K562 (cell line): ENCODE data around the gene RPS10. TPM values are rescaled to one million over a fixed set of nuclear protein-coding genes. Genes with fewer than 3 reads are reported as not detected.
A peak's percentile ranks its signal among the peaks of the same experiment; 100 is the strongest.

Experiments used
- ATAC-seq: fragments of 200-7000 bp; cut with Tn5 transposase; 3 replicates; pipeline ENCODE4 v1.9.1; 2020; ENCODE audit warnings: moderate library complexity
- BruUV-seq: library from RNA; stranded (reverse); fragments of 400-500 nt; replicated peaks from 2 replicates; lab custom pipeline; 2021; lab: Mats Ljungman, UMichigan
- CTCF ChIA-PET: fragments of 300-600 bp; formaldehyde crosslinking; extraction: SDS; loops from one replicate; lab custom pipeline; 2021; ENCODE audit warnings: low intra/inter-chr PET ratio; lab: Yijun Ruan, JAX
- POLR2A ChIA-PET: fragments of 300-600, 350-650 bp; sonication (Branson Sonifier 250); formaldehyde crosslinking; extraction: SDS; loops from one replicate; lab custom pipeline; 2021; ENCODE audit warnings: antibody characterized with exemption, inconsistent platforms; lab: Yijun Ruan, JAX
- DNase-seq, 4 experiments: peaks; one replicate each; pipeline versions ENCODE4 v3.0.0 to v3.0.0-alpha.2; 2011 to 2018; ENCODE audit warnings: low spot score in 3 of 4, mixed read lengths in 3 of 4; ENCODE audit errors: extremely low read depth in 1 of 4
- FAIRE-seq: peaks from 2 replicates; lab custom pipeline; 2011; peaks lifted over from hg19 to GRCh38; lab: Jason Lieb, UNC
- H2AFZ ChIP-seq: 2 replicates; pipeline ENCODE4 v1.6.0; 2011; ENCODE audit warnings: low read depth, low read length, control low read depth, inconsistent platforms
- H3K27ac ChIP-seq: fragments of 200-600 bp; 3 replicates; pipeline ENCODE4 v1.8.0; 2011; ENCODE audit warnings: low read depth, mild to moderate bottlenecking, control low read depth, inconsistent platforms, low read length, moderate library complexity, mixed read lengths; ENCODE audit errors: extremely low read depth
- H3K27me3 ChIP-seq, 2 experiments: fragments of 300-600 bp in 1 of 2; 2 replicates in 1 of 2; 3 replicates in 1 of 2; pipeline versions ENCODE4 v1.6.0 to v1.8.0; 2011; ENCODE audit warnings: inconsistent platforms in 2 of 2, low read length in 2 of 2, mild to moderate bottlenecking in 1 of 2, mixed read lengths in 1 of 2, moderate library complexity in 1 of 2; ENCODE audit not compliant: control insufficient read depth in 2 of 2, insufficient read depth in 2 of 2
- H3K36me3 ChIP-seq: fragments of 300-600 bp; 3 replicates; pipeline ENCODE4 v1.8.0; 2011; ENCODE audit warnings: mild to moderate bottlenecking, low read length, inconsistent platforms; ENCODE audit not compliant: control insufficient read depth, insufficient read depth
- H3K4me1 ChIP-seq, 2 experiments: fragments of 200-600 bp in 1 of 2; replicated peaks in 1 of 2; 2 replicates in 1 of 2; 3 replicates in 1 of 2; pipeline versions ENCODE4 v1.5.1 to v1.8.0; 2011; ENCODE audit warnings: inconsistent platforms in 2 of 2, low read length in 2 of 2, mild to moderate bottlenecking in 1 of 2, mixed read lengths in 1 of 2, moderate library complexity in 1 of 2; ENCODE audit not compliant: control insufficient read depth in 2 of 2, insufficient read depth in 2 of 2
- H3K4me2 ChIP-seq: 2 replicates; pipeline ENCODE4 v1.6.1; 2011; ENCODE audit warnings: low read length, control low read depth, inconsistent platforms, mixed read lengths; ENCODE audit not compliant: insufficient read depth
- H3K4me3 ChIP-seq: fragments of 200-600 bp; sonication (generic), shearing (Covaris generic); 2 replicates; pipeline ENCODE4 v1.5.1; 2016; ENCODE audit warnings: control low read depth, inconsistent platforms
- H3K79me2 ChIP-seq: fragments of 200-600 bp; 3 replicates; pipeline ENCODE4 v1.8.0; 2011; ENCODE audit warnings: low read length, inconsistent platforms; ENCODE audit not compliant: control insufficient read depth, insufficient read depth
- H3K9ac ChIP-seq, 2 experiments: 2 replicates each; pipeline versions ENCODE4 v1.6.0 to v1.6.1; 2011; ENCODE audit warnings: low read depth in 2 of 2, low read length in 2 of 2, control low read depth in 1 of 2, inconsistent platforms in 1 of 2, mild to moderate bottlenecking in 1 of 2, mixed read lengths in 1 of 2; ENCODE audit not compliant: insufficient read depth in 1 of 2
- H3K9me1 ChIP-seq: one replicate; pipeline ENCODE4 v1.6.0; 2011; ENCODE audit warnings: inconsistent platforms, mild to moderate bottlenecking, low read length, moderate library complexity; ENCODE audit not compliant: control insufficient read depth, insufficient read depth
- H3K9me3 ChIP-seq: replicated peaks from 2 replicates; pipeline ENCODE4 v1.5.1; 2011; ENCODE audit warnings: low read depth, low read length, inconsistent platforms; ENCODE audit not compliant: control insufficient read depth, insufficient read depth
- H4K20me1 ChIP-seq: replicated peaks from 2 replicates; pipeline ENCODE4 v1.6.1; 2011; ENCODE audit warnings: low read length, inconsistent platforms, mixed read lengths; ENCODE audit not compliant: control insufficient read depth, insufficient read depth
- HNRNPLL ChIP-seq: fragments of 200-400 bp; formaldehyde crosslinking; IDR thresholded peaks from 2 replicates; pipeline ENCODE4 v1.6.1; 2017; ENCODE audit warnings: low read length, low read depth, mild to moderate bottlenecking; ENCODE audit not compliant: poor library complexity, severe bottlenecking
- KDM5B ChIP-seq: fragments of 200-600 bp; sonication (generic); IDR thresholded peaks from 2 replicates; pipeline ENCODE4 v1.6.1; 2012; ENCODE audit warnings: low read depth, mild to moderate bottlenecking, moderate library complexity, low read length, control low read depth, inconsistent platforms; ENCODE audit not compliant: insufficient replicate concordance
- MIER1 ChIP-seq: fragments of 450-650 bp; IDR thresholded peaks from 2 replicates; pipeline ENCODE4 v1.6.1; 2016; ENCODE audit warnings: antibody characterized with exemption, mild to moderate bottlenecking, low read depth
- NR2C2 ChIP-seq, 2 experiments: fragments of 200-800 bp in 1 of 2; sonication (Bioruptor generic) in 1 of 2; sonication (generic) in 1 of 2; formaldehyde crosslinking in 1 of 2; IDR thresholded peaks; 2 replicates each; pipeline versions ENCODE4 v1.6.1 to v1.8.0; 2016 to 2022; ENCODE audit warnings: mild to moderate bottlenecking in 1 of 2, missing compliant biosample characterization in 1 of 2, missing genetic modification characterization in 1 of 2, missing genetic modification reagents in 1 of 2
- PHF21A ChIP-seq: fragments of 450-650 bp; IDR thresholded peaks from 2 replicates; pipeline ENCODE4 v1.6.1; 2017; ENCODE audit warnings: low read depth, borderline replicate concordance
- SIN3A ChIP-seq, 2 experiments: fragments of 150-350 bp in 1 of 2; IDR thresholded peaks; 2 replicates each; pipeline ENCODE4 v1.6.1; 2011 to 2016; ENCODE audit warnings: borderline replicate concordance in 2 of 2, low read depth in 2 of 2, low read length in 2 of 2, mild to moderate bottlenecking in 2 of 2, moderate library complexity in 2 of 2; ENCODE audit not compliant: control insufficient read depth in 1 of 2
- ZNF263 ChIP-seq: sonication (generic); formaldehyde crosslinking; IDR thresholded peaks from 2 replicates; pipeline ENCODE4 v1.8.0; 2022; ENCODE audit warnings: mild to moderate bottlenecking, missing genetic modification reagents, borderline replicate concordance
- WGBS: fragments of 100-300 bp; shearing (Covaris generic); methylation state at CpG from one replicate; pipeline ENCODE4 v1.1.6; 2016; ENCODE audit warnings: low coverage, mixed read lengths; ENCODE audit not compliant: insufficient coverage; ENCODE audit errors: missing lambda C conversion rate; 5-methylcytosine and 5-hydroxymethylcytosine counted together
- in situ Hi-C: fragments of 300-500 bp; cut with MboI; formaldehyde crosslinking; loops from 4 replicates; pipeline ENCODE4 v1.15.0; 2018; ENCODE audit warnings: inconsistent platforms, mixed read lengths
- intact Hi-C: fragments of 100-400 bp; cut with micrococcal nuclease; formaldehyde crosslinking; loops from 2 replicates; pipeline ENCODE4 v1.14.2; 2022
- polyA plus RNA-seq, 8 experiments: library from polyadenylated mRNA; depleted of rRNA in 4 of 8; stranded (reverse) in 5 of 8; unstranded in 3 of 8; fragments of >200 nt; fragmentation: Nextera tagmentation in 2 of 8; fragmentation: Illumina TruSeq in 1 of 8; extraction: Ambion mirVana in 2 of 8; extraction: Trizol in 1 of 8; gene quantifications; 2 replicates each; pipeline versions ENCODE4 v1.2.1 to v1.2.3, GENCODE V29; 2011 to 2014; ENCODE audit warnings: inconsistent platforms in 1 of 8, missing spikeins in 1 of 8
- total RNA-seq, 7 experiments: library from RNA; depleted of rRNA in 6 of 7; stranded (reverse); fragments of >200 nt in 6 of 7; fragmentation: Illumina TruSeq in 2 of 7; extraction: Trizol in 2 of 7; gene quantifications; 2 replicates each; pipeline versions ENCODE4 v1.2.1 to v1.2.3, GENCODE V29; 2011 to 2021; ENCODE audit warnings: low replicate concordance in 1 of 7
- TF ChIP-seq, protein P1 (sequence below), 3 experiments: fragments of 200-800 bp in 1 of 3; sonication (Bioruptor generic) in 1 of 3; sonication (generic) in 1 of 3; formaldehyde crosslinking in 1 of 3; IDR thresholded peaks; 2 replicates each; pipeline versions ENCODE4 v1.6.1 to v1.8.0; 2016 to 2022; ENCODE audit warnings: mild to moderate bottlenecking in 2 of 3, missing compliant biosample characterization in 2 of 3, missing genetic modification characterization in 2 of 3, missing genetic modification reagents in 1 of 3
- TF ChIP-seq, protein P2 (sequence below): sonication (generic); formaldehyde crosslinking; IDR thresholded peaks from 2 replicates; pipeline ENCODE4 v1.8.0; 2023; ENCODE audit warnings: mild to moderate bottlenecking, missing genetic modification reagents

RPS10 gene
- total and polyA plus RNA-seq, 9 of the 15 experiments (the other 6 are each of a cell fraction or from before 2014, with no cell fraction given): 2,680 to 5,251 (median 3,876) TPM

DNA sequence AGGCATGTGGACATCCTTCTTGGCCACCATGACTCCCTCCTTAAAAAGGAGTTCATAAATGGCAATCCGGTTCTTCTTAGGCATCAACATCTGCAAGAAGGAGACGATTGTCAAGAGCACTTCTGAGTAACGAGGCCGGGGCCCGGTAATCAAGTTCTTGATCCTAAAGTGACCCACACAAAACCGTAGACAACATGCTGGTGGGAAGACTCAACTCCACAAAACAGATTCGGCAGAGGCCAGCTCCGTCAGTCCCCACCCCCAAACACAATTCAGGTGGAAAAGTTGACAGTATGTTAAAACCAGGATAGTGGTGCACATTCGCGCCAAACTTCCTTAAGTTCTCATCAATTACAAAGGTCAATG, 754 bp downstream of the RPS10 start:
- H3K9me3 ChIP-seq: no peaks in the 10 kb centered on the region
- H3K4me3 ChIP-seq: peak overlapping the region; percentile 65
- POLR2A ChIA-PET: interaction anchor here (0.7 to 4.6 kb wide), 16 partner anchors 9 to 263 kb away, joined by 3 to 65 read pairs (median 4); partner anchors contain the start of gene SMIM29
- peak overlapping the region; percentile 100 for H3K4me2 ChIP-seq
- peaks cover 55% of the 10 kb centered on the region for H3K79me2 ChIP-seq
- no peaks in the 10 kb centered on the region for H3K9me1 ChIP-seq
- in situ Hi-C loops (no loop called here), intact Hi-C loops (no loop called here)
- DNase-seq (peak in 1 of 4 experiments; percentile 46), FAIRE-seq (no peak), ATAC-seq (peak; percentile 12)
- no TSS peak for BruUV-seq
- no peaks in the 10 kb centered on the region for H3K27me3 ChIP-seq
- TF ChIP-seq, protein P1, sequence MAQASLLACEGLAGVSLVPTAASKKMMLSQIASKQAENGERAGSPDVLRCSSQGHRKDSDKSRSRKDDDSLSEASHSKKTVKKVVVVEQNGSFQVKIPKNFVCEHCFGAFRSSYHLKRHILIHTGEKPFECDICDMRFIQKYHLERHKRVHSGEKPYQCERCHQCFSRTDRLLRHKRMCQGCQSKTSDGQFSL (CRISPR knock-in tag; IDR thresholded peaks at IDR 0.05): 0 out of 2 replicates have a peak, but pooled peaks have one; percentile 28
- TF ChIP-seq, protein P1 (tag; IDR thresholded peaks at IDR 0.05): no peak
- 0 out of 2 replicates have a peak, but pooled peaks have one; percentile 44 for TF ChIP-seq ZNF263 (CRISPR knock-in tag)
- peak; percentile 2 for TF ChIP-seq HNRNPLL
- TF ChIP-seq, protein P2, sequence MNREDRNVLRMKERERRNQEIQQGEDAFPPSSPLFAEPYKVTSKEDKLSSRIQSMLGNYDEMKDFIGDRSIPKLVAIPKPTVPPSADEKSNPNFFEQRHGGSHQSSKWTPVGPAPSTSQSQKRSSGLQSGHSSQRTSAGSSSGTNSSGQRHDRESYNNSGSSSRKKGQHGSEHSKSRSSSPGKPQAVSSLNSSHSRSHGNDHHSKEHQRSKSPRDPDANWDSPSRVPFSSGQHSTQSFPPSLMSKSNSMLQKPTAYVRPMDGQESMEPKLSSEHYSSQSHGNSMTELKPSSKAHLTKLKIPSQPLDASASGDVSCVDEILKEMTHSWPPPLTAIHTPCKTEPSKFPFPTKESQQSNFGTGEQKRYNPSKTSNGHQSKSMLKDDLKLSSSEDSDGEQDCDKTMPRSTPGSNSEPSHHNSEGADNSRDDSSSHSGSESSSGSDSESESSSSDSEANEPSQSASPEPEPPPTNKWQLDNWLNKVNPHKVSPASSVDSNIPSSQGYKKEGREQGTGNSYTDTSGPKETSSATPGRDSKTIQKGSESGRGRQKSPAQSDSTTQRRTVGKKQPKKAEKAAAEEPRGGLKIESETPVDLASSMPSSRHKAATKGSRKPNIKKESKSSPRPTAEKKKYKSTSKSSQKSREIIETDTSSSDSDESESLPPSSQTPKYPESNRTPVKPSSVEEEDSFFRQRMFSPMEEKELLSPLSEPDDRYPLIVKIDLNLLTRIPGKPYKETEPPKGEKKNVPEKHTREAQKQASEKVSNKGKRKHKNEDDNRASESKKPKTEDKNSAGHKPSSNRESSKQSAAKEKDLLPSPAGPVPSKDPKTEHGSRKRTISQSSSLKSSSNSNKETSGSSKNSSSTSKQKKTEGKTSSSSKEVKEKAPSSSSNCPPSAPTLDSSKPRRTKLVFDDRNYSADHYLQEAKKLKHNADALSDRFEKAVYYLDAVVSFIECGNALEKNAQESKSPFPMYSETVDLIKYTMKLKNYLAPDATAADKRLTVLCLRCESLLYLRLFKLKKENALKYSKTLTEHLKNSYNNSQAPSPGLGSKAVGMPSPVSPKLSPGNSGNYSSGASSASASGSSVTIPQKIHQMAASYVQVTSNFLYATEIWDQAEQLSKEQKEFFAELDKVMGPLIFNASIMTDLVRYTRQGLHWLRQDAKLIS (CRISPR knock-in tag): peak; percentile 42; the same call in 1 of the 2 replicates
- no peak for TF ChIP-seq NR2C2 (CRISPR knock-in tag; IDR thresholded peaks at IDR 0.05)
- no peak for TF ChIP-seq NR2C2 (tag; IDR thresholded peaks at IDR 0.05)
- TF ChIP-seq PHF21A: no peak
- 0 out of 2 replicates have a peak, but pooled peaks have one; percentile 1 for TF ChIP-seq MIER1
- TF ChIP-seq KDM5B: peak; percentile 9
- peak in 1 of 2 experiments; percentile 35; a peak in 1 of 4 replicates for TF ChIP-seq SIN3A (IDR thresholded peaks at IDR 0.05; ENCODE audit: borderline replicate concordance in 2 of 2, control insufficient read depth in 1 of 2, low read depth in 2 of 2, low read length in 2 of 2)
- 0% methylated on average over 10 of the region's 10 CpGs for WGBS
- H3K27ac ChIP-seq: peak overlapping the region; percentile 81
- CTCF ChIA-PET: no interaction called here
- H3K9ac ChIP-seq: peak overlapping the region; percentile 95 to 100
- peaks cover 53% of the 10 kb centered on the region for H3K36me3 ChIP-seq
- H3K4me1 ChIP-seq: peaks cover 10 to 20% of the 10 kb centered on the region in 2 experiments; a peak in 4 of 5 replicates
- H2AFZ ChIP-seq: no peak overlapping the region
- 0 out of 2 replicates have a peak, but pooled peaks cover 7% of the 10 kb centered on the region for H4K20me1 ChIP-seq
